Mesendoderm (in vitro differentiated cells): ENCODE results near the gene RIOX2. TPM values are rescaled to one million over a fixed set of nuclear protein-coding genes. Genes with fewer than 3 reads are reported as not detected.

ENCODE experiments used
- DNase-seq: peaks from one replicate; pipeline ENCODE4 v3.0.0; 2013
- H2AK5ac ChIP-seq: 2 replicates; pipeline ENCODE4 v1.6.1; 2013; ENCODE audit warnings: low read length, inconsistent platforms
- H2BK120ac ChIP-seq: 2 replicates; pipeline ENCODE4 v1.6.1; 2013; ENCODE audit warnings: low read depth, mild to moderate bottlenecking, low read length, moderate library complexity, mixed read lengths
- H2BK15ac ChIP-seq: replicated peaks from 2 replicates; pipeline ENCODE4 v1.6.1; 2013; ENCODE audit warnings: low read depth, mild to moderate bottlenecking, moderate library complexity
- H2BK5ac ChIP-seq: 2 replicates; pipeline ENCODE4 v1.6.1; 2013; ENCODE audit warnings: low read length, inconsistent platforms
- H3K18ac ChIP-seq: 2 replicates; pipeline ENCODE4 v1.6.1; 2013; ENCODE audit warnings: mild to moderate bottlenecking, low read length, mixed read lengths
- H3K23ac ChIP-seq: one replicate; pipeline ENCODE4 v1.6.1; 2013; ENCODE audit warnings: low read length
- H3K27ac ChIP-seq: 2 replicates; pipeline ENCODE4 v1.5.1; 2013; ENCODE audit warnings: low read depth, mild to moderate bottlenecking, inconsistent platforms, low read length, moderate library complexity
- H3K27me3 ChIP-seq: 2 replicates; pipeline ENCODE4 v1.6.1; 2013; ENCODE audit warnings: low read length, control low read depth, mild to moderate bottlenecking, inconsistent platforms; ENCODE audit not compliant: insufficient read depth, poor library complexity
- H3K36me3 ChIP-seq: 2 replicates; pipeline ENCODE4 v1.6.1; 2013; ENCODE audit warnings: low read length, inconsistent platforms; ENCODE audit not compliant: control insufficient read depth, insufficient read depth
- H3K4ac ChIP-seq: one replicate; pipeline ENCODE4 v1.6.1; 2013; ENCODE audit warnings: low read depth, mild to moderate bottlenecking, low read length, moderate library complexity
- H3K4me1 ChIP-seq: 2 replicates; pipeline ENCODE4 v1.6.1; 2013; ENCODE audit warnings: low read depth, low read length, inconsistent platforms; ENCODE audit not compliant: control insufficient read depth
- H3K4me2 ChIP-seq: 2 replicates; pipeline ENCODE4 v1.6.1; 2013; ENCODE audit warnings: low read length
- H3K4me3 ChIP-seq: 2 replicates; pipeline ENCODE4 v1.5.1; 2013; ENCODE audit warnings: mild to moderate bottlenecking, low read length
- H3K56ac ChIP-seq: one replicate; pipeline ENCODE4 v1.6.1; 2013; ENCODE audit warnings: low read length
- H3K79me1 ChIP-seq: 2 replicates; pipeline ENCODE4 v1.6.1; 2013; ENCODE audit warnings: low read length, inconsistent platforms
- H3K79me2 ChIP-seq: 2 replicates; pipeline ENCODE4 v1.6.1; 2013; ENCODE audit warnings: mild to moderate bottlenecking, low read length; ENCODE audit not compliant: control insufficient read depth, insufficient read depth
- H3K9ac ChIP-seq: 2 replicates; pipeline ENCODE4 v1.6.1; 2013; ENCODE audit warnings: low read length, inconsistent platforms
- H4K5ac ChIP-seq: one replicate; pipeline ENCODE4 v1.6.1; 2013; ENCODE audit warnings: low read length
- H4K8ac ChIP-seq: one replicate; pipeline ENCODE4 v1.6.1; 2013; ENCODE audit warnings: low read depth, mild to moderate bottlenecking, control low read depth, low read length, moderate library complexity
- WGBS: extraction: QIAGEN DNeasy Blood & Tissue Kit; methylation state at CpG from one replicate; pipeline ENCODE4 v1.1.7; 2013; ENCODE audit warnings: low lambda C conversion rate, missing lambda C conversion rate; ENCODE audit not compliant: insufficient coverage; ENCODE audit errors: extremely low coverage; 5-methylcytosine and 5-hydroxymethylcytosine counted together
- polyA plus RNA-seq, 2 experiments: library from polyadenylated mRNA; stranded (reverse); fragments of 200-250 nt; gene quantifications; one replicate each; pipeline ENCODE4 v1.2.3, GENCODE V29; 2013

The RIOX2 gene
- 24.0 TPM for polyA plus RNA-seq (2013, experiment 1 of 2)
- 23.9 TPM for polyA plus RNA-seq (2013, experiment 2 of 2)

DNA sequence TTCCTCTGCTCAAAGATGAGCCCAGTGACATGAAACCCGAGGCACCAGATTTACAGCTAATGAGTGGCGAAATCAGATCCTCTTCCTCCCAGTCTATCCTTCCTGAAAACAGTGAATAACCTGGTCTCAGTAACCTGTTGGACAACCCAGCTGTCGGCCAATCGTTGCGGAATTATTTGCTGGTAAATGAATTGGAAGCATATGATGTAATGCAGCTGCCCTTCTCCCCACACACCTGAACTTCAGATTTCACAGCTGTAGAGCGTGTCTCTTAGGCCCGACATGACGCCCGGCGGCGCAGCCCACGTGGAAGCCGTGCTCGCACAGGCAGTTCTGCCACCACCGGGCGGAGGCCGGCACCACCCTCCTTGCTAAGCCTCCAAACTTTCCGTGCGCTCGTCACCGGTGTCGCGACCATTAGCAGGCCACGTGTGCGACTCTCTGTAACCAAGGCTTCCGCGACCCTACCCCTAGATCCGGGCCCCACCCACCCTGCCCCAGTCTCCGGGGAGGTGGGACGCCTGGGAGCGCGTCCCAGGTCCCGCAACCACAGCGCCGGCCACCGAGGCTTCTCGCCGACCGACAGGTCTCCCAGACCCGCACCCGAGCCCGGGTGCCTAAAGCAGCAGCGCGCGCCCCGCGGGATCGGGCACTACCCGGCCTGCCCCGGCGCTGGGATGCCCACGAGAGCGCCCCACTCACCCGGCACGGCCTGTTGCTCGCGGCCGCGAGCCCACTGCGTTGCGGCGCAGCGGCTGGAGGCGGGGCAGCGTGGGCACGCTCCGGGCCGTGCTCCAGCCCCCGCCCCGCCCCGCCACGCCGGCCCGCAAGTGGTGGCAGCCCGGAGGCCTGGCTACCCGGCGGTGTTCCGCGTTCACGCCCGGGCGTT is at the start of gene RIOX2:
Gene RIOX2 (minus strand): TSS at position 753 of the 889 bp plus-strand sequence. CDS start 4,838 bp downstream, outside the sequence.
- H2AK5ac ChIP-seq, result no peak within 1 kb of the TSS
- H4K5ac ChIP-seq, result no peak within 1 kb of the TSS
- H3K79me1 ChIP-seq, result peaks cover 2% of the 10 kb centered on the region
- no peaks in the 10 kb centered on the region for H3K79me2 ChIP-seq
- WGBS, result no CpG with 5 or more reads among the region's 82 CpGs
- peak; percentile 87 for DNase-seq
- H3K36me3 ChIP-seq, result no peaks in the 10 kb centered on the region
- no peaks in the 10 kb centered on the region for H3K4me1 ChIP-seq
- H3K27me3 ChIP-seq, result no peaks in the 10 kb centered on the region
- no peak within 1 kb of the TSS for H2BK15ac ChIP-seq
- peak within 1 kb of the TSS; percentile 90 for H3K56ac ChIP-seq
- H3K18ac ChIP-seq, result peak within 1 kb of the TSS; percentile 76
- no peak within 1 kb of the TSS for H2BK5ac ChIP-seq
- H3K9ac ChIP-seq, result peak within 1 kb of the TSS; percentile 80
- H2BK120ac ChIP-seq, result no peak within 1 kb of the TSS
- H3K27ac ChIP-seq, result no peak within 1 kb of the TSS
- peak within 1 kb of the TSS; percentile 66 for H3K4me3 ChIP-seq
- H3K23ac ChIP-seq, result peak within 1 kb of the TSS; percentile 99
- H4K8ac ChIP-seq, result no peak within 1 kb of the TSS
- no peak within 1 kb of the TSS for H3K4ac ChIP-seq
- H3K4me2 ChIP-seq, result peak within 1 kb of the TSS; percentile 89

DNA sequence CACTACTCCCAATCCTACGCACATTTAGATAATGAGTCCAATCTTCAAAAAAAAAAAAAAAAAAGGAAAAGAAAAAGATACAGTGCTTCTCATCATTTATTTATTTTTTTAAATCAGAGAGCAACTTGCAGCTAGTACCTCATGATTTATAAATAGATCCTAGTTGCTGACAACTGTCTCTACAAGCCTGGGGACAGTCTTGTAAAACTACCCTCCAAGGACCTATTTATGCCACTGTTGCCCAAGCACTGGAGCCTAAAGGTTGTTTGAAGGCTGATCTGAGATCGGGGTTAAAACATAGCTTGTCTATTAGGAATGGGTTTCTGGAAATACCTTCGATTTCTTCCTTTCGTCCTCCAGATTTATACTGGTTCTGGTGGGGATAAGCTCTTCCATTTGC is 48.2 kb upstream of the RIOX2 start:
- DNase-seq, result no peak
- Histone ChIP-seq H3K27ac (no peak overlapping the region), H3K79me1 (no peaks in the 10 kb centered on the region), H4K5ac (no peak overlapping the region), H3K4ac (no peak overlapping the region), H2AK5ac (no peak overlapping the region), H2BK120ac (no peak overlapping the region), H3K79me2 (no peaks in the 10 kb centered on the region), H4K8ac (no peak overlapping the region), H3K27me3 (no peaks in the 10 kb centered on the region), H3K4me2 (no peak overlapping the region), H3K4me3 (no peak overlapping the region), H3K18ac (no peak overlapping the region), H3K56ac (no peak overlapping the region), H2BK5ac (no peak overlapping the region), H3K4me1 (no peaks in the 10 kb centered on the region), H3K23ac (no peak overlapping the region), H3K9ac (no peak overlapping the region), H3K36me3 (no peaks in the 10 kb centered on the region), H2BK15ac (no peak overlapping the region)
- WGBS, result no CpG with 5 or more reads among the region's 4 CpGs

DNA sequence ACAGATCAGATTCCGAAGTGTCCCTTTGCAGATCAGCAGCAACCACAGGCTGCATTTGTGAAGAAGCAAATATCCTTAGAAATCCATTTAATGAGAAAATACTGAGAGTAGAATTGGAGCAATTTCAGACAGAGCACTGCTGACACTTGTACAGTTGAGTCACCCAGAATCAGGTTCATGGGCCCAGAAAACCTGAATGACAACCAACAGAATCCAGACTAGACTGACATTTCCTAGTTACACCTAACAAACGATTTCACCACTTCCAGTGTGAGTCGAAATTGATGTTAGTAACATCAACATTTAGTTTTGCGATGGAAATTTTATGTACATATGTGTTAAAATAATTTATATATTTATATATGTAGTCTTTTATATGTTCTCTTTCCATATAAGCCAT is 46.1 kb upstream of the RIOX2 start:
- H3K18ac ChIP-seq, result no peak overlapping the region
- H3K36me3 ChIP-seq, result no peaks in the 10 kb centered on the region
- no peak for DNase-seq
- no peak overlapping the region for H3K27ac ChIP-seq
- no peak overlapping the region for H3K4me2 ChIP-seq
- no peaks in the 10 kb centered on the region for H3K79me2 ChIP-seq
- H2BK120ac ChIP-seq, result no peak overlapping the region
- H4K8ac ChIP-seq, result no peak overlapping the region
- H3K27me3 ChIP-seq, result no peaks in the 10 kb centered on the region
- H3K9ac ChIP-seq, result no peak overlapping the region
- no peak overlapping the region for H2BK5ac ChIP-seq
- no peak overlapping the region for H2AK5ac ChIP-seq
- no CpG with 5 or more reads among the region's 4 CpGs for WGBS
- H3K4me1 ChIP-seq, result no peaks in the 10 kb centered on the region
- no peak overlapping the region for H3K23ac ChIP-seq
- no peaks in the 10 kb centered on the region for H3K79me1 ChIP-seq
- no peak overlapping the region for H2BK15ac ChIP-seq
- no peak overlapping the region for H3K4ac ChIP-seq
- H3K4me3 ChIP-seq, result no peak overlapping the region
- H3K56ac ChIP-seq, result no peak overlapping the region
- no peak overlapping the region for H4K5ac ChIP-seq

DNA sequence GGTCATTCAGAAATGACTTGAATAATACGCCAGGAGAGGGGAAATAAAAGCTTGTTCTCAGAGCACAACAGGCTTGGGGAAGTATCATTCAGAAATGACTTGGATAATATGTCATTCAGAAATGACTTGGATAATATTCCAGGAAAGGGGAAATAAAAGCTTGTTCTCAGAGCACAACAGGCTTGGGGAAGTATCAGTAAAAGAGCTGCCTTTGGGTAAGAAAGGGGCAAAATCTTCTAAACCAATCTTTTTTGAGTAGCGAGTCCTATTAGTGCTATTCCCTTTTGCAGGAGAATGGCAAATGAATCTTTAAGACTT is 42.0 kb upstream of the RIOX2 start:
- no peak for DNase-seq
- Histone ChIP-seq H3K27me3 (no peaks in the 10 kb centered on the region), H3K4me1 (no peaks in the 10 kb centered on the region), H3K36me3 (no peaks in the 10 kb centered on the region), H2AK5ac (no peak overlapping the region), H3K4ac (no peak overlapping the region), H4K5ac (no peak overlapping the region), H2BK120ac (no peak overlapping the region), H3K23ac (peak overlapping the region; percentile 69), H2BK15ac (no peak overlapping the region), H3K79me1 (no peaks in the 10 kb centered on the region), H3K4me2 (no peak overlapping the region), H3K9ac (no peak overlapping the region), H3K18ac (no peak overlapping the region), H2BK5ac (no peak overlapping the region), H3K79me2 (no peaks in the 10 kb centered on the region), H3K56ac (no peak overlapping the region), H4K8ac (no peak overlapping the region), H3K27ac (no peak overlapping the region), H3K4me3 (no peak overlapping the region)
- WGBS, result no CpG with 5 or more reads among the region's 2 CpGs

DNA sequence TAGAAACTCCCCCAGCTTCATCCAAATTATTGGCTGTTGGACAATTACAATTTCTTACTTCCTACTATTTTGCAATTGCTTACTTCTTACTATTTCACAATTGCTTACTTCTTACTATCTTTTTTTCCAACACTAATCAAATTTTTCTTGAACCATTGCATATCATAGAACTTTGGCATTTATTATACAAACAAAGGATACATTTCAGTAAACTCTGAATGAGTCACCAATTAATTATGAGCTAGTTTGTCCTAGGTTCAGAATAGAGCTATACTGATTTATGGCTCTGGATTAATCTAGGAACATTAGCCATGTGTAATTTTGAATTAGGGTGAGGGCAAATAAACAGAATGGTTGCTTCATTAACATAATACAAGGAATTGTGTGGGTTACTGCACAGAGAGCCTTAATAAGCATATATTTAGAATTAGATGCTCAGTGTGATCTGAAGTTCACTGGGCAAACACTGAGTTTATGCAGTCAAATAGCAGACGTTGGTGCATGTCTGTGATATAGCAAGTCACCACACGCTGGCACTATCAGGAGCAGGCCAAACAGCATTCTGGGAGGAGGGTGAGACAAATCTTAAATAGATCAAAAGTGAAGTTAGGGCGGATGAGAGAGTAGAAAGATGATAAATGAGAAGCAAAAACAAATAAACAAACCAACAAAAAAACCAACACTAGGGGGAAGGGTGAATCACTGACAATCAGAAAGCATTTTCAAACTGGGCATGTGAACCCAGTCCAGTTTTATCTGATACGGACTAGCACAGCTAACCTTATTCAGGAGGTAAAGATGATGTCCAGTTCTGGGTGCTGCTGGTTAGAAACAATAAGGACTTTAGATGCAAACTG is 41.4 kb upstream of the RIOX2 start:
- no CpG with 5 or more reads among the region's 4 CpGs for WGBS

More for the DNA sequence above, 41.4 kb upstream of the RIOX2 start:
- Histone ChIP-seq H3K36me3 (no peaks in the 10 kb centered on the region), H3K27me3 (no peaks in the 10 kb centered on the region), H2BK5ac (no peak overlapping the region), H2AK5ac (no peak overlapping the region), H3K18ac (no peak overlapping the region), H3K27ac (no peak overlapping the region), H3K79me1 (no peaks in the 10 kb centered on the region), H3K9ac (no peak overlapping the region), H4K5ac (no peak overlapping the region), H3K23ac (peak overlapping the region; percentile 69), H2BK120ac (no peak overlapping the region), H3K79me2 (no peaks in the 10 kb centered on the region), H3K4me2 (no peak overlapping the region), H4K8ac (no peak overlapping the region), H3K4ac (no peak overlapping the region), H3K4me1 (no peaks in the 10 kb centered on the region), H2BK15ac (no peak overlapping the region), H3K4me3 (no peak overlapping the region), H3K56ac (no peak overlapping the region)
- DNase-seq, result no peak
